ENCODE measurements around the gene VANGL2.

Gene VANGL2

GRCh38 chr1:160400223-160400645 lies at the start of gene VANGL2:
VANGL2 (plus strand) TSS chr1:160400564; CDS start chr1:160415838, 15,274 bp downstream.
- peak; percentile 25 for DNase-seq

GRCh38 chr1:160351629-160352028 lies 48.7 kb upstream of the VANGL2 start:
- DNase-seq = no peak

GRCh38 chr1:160352555-160352954 lies 47.8 kb upstream of the VANGL2 start:
- no peak for DNase-seq

GRCh38 chr1:160353223-160353622 lies 47.1 kb upstream of the VANGL2 start:
- DNase-seq = no peak

GRCh38 chr1:160354388-160354985 lies 45.9 kb upstream of the VANGL2 start:
- DNase-seq = no peak

GRCh38 chr1:160357286-160358002 lies 42.9 kb upstream of the VANGL2 start:
- no peak for DNase-seq

GRCh38 chr1:160358073-160358472 lies 42.3 kb upstream of the VANGL2 start:
- no peak for DNase-seq

GRCh38 chr1:160359559-160360226 lies 40.7 kb upstream of the VANGL2 start:
- no peak for DNase-seq

GRCh38 chr1:160360227-160360695 lies 40.1 kb upstream of the VANGL2 start:
- no peak for DNase-seq

- no peak for DNase-seq
Observed at GRCh38 chr1:160361199-160361598, 39.2 kb upstream of the VANGL2 start.

GRCh38 chr1:160361814-160362167 lies 38.6 kb upstream of the VANGL2 start:
- no peak for DNase-seq

GRCh38 chr1:160362168-160362957 lies 38.0 kb upstream of the VANGL2 start:
- no peak for DNase-seq

- DNase-seq = no peak
Observed at GRCh38 chr1:160363010-160363409, 37.4 kb upstream of the VANGL2 start.

GRCh38 chr1:160363951-160364735 lies 36.2 kb upstream of the VANGL2 start:
- no peak for DNase-seq

GRCh38 chr1:160365325-160365724 lies 35.0 kb upstream of the VANGL2 start:
- no peak for DNase-seq

GRCh38 chr1:160366731-160367515 lies 33.4 kb upstream of the VANGL2 start, which contains the start of gene NHLH1:
NHLH1 (plus strand) TSS chr1:160367071; CDS start chr1:160370732, 3,661 bp downstream.
- no peak for DNase-seq

GRCh38 chr1:160367516-160367900 lies 32.9 kb upstream of the VANGL2 start:
- no peak for DNase-seq

- no peak for DNase-seq
Observed at GRCh38 chr1:160367934-160368923, 32.1 kb upstream of the VANGL2 start.

- DNase-seq = no peak
Observed at GRCh38 chr1:160369087-160369486, 31.3 kb upstream of the VANGL2 start.

Measured in NCI-H748 treated with DMSO at 0.1 percent for 48 hours (cell line).